Measurements from ENCODE around the gene CASTOR2. TPM values are rescaled to one million over a fixed set of nuclear protein-coding genes. Genes with fewer than 3 reads are reported as not detected.
"Not testable (repeated sequence)": the region's sequence is repeated elsewhere in the genome, so short reads cannot be mapped to it uniquely, and the experiment has no call there.

Gene CASTOR2
- 2.4 TPM for total RNA-seq

- DNase-seq (ENCODE audit: low spot score), result peak; percentile 77
- peak; percentile 91 for ATAC-seq
Observed at GRCh38 chr7:74964511-74965119, at the start of gene CASTOR2. Gene CASTOR2 (plus strand): TSS chr7:74964705. CDS start chr7:74964986, 281 bp downstream.

- not testable (repeated sequence) for DNase-seq (ENCODE audit: low spot score); ATAC-seq
Observed at GRCh38 chr7:74922321-74922890, 42.1 kb upstream of the CASTOR2 start.

GRCh38 chr7:74923644-74924043 is 40.9 kb upstream of the CASTOR2 start:
- ATAC-seq; DNase-seq (ENCODE audit: low spot score): not testable (repeated sequence)

- ATAC-seq; DNase-seq (ENCODE audit: low spot score): not testable (repeated sequence)
Observed at GRCh38 chr7:74926968-74927367, 37.5 kb upstream of the CASTOR2 start.

GRCh38 chr7:74931563-74932328 is 32.8 kb upstream of the CASTOR2 start:
- not testable (repeated sequence) for DNase-seq (ENCODE audit: low spot score)
- peak; percentile 16 for ATAC-seq

GRCh38 chr7:74939429-74939828 is 25.1 kb upstream of the CASTOR2 start:
- not testable (repeated sequence) for ATAC-seq; DNase-seq (ENCODE audit: low spot score)

- ATAC-seq; DNase-seq (ENCODE audit: low spot score): not testable (repeated sequence)
Observed at GRCh38 chr7:74941302-74942069, 23.0 kb upstream of the CASTOR2 start.

- ATAC-seq; DNase-seq (ENCODE audit: low spot score): not testable (repeated sequence)
Observed at GRCh38 chr7:74943923-74944322, 20.6 kb upstream of the CASTOR2 start.

GRCh38 chr7:74947741-74948140 is 16.8 kb upstream of the CASTOR2 start:
- not testable (repeated sequence) for ATAC-seq; DNase-seq (ENCODE audit: low spot score)

GRCh38 chr7:74953774-74954173 is 10.7 kb upstream of the CASTOR2 start:
- not testable (repeated sequence) for ATAC-seq; DNase-seq (ENCODE audit: low spot score)

- ATAC-seq; DNase-seq (ENCODE audit: low spot score): not testable (repeated sequence)
Observed at GRCh38 chr7:74958328-74958727, 6.2 kb upstream of the CASTOR2 start.

GRCh38 chr7:74963704-74964510 is 598 bp upstream of the CASTOR2 start:
- not testable (repeated sequence) for DNase-seq (ENCODE audit: low spot score)
- peak; percentile 1 for ATAC-seq

GRCh38 chr7:74966208-74966854 is 1.8 kb downstream of the CASTOR2 start:
- peak; percentile 20 for ATAC-seq

GRCh38 chr7:74966909-74967308 is 2.4 kb downstream of the CASTOR2 start:
- not testable (repeated sequence) for DNase-seq (ENCODE audit: low spot score); ATAC-seq

More at GRCh38 chr7:74966208-74966854, 1.8 kb downstream of the CASTOR2 start:
- not testable (repeated sequence) for DNase-seq (ENCODE audit: low spot score)

- ATAC-seq; DNase-seq (ENCODE audit: low spot score): not testable (repeated sequence)
Observed at GRCh38 chr7:74971431-74971830, 6.9 kb downstream of the CASTOR2 start.

- DNase-seq (ENCODE audit: low spot score), result not testable (repeated sequence)
- ATAC-seq, result peak; percentile 56
Observed at GRCh38 chr7:74972377-74972776, 7.9 kb downstream of the CASTOR2 start.

GRCh38 chr7:74975959-74976358 is 11.5 kb downstream of the CASTOR2 start:
- ATAC-seq, result not testable (repeated sequence)

GRCh38 chr7:74977523-74977922 is 13.0 kb downstream of the CASTOR2 start:
- not testable (repeated sequence) for ATAC-seq; DNase-seq (ENCODE audit: low spot score)

More at GRCh38 chr7:74975959-74976358, 11.5 kb downstream of the CASTOR2 start:
- DNase-seq (ENCODE audit: low spot score), result peak; percentile 8

- not testable (repeated sequence) for DNase-seq (ENCODE audit: low spot score); ATAC-seq
Observed at GRCh38 chr7:74988436-74988835, 23.9 kb downstream of the CASTOR2 start.

All from left lobe of liver (tissue), 2 donors.